Heart left ventricle (tissue), 13 donors: ENCODE measurements around the gene WDR47.

Experiments used
- POLR2A ChIP-seq, 2 donors: fragments of 450-650 bp; IDR thresholded peaks; one replicate each; pipeline ENCODE4 v1.6.1; 2017; ENCODE audit warnings: antibody characterized with exemption in 2 of 2, mild to moderate bottlenecking in 2 of 2, moderate library complexity in 2 of 2
- TF ChIP-seq, protein P1 (sequence below), 12 donors: fragments of 200-600 bp; sonication (generic) in 4 of 12; IDR thresholded peaks; one replicate each; pipeline versions ENCODE4 v1.5.0 to v1.8.0; 2018 to 2022; ENCODE audit warnings: antibody characterized with exemption in 12 of 12, mild to moderate bottlenecking in 5 of 12
- donor health status: ischemic (EF 13 %, LVEDD 7.1; RV severe dilation, severe dysfunction).
- donor health status: DM: no; HTN: yes; CAD: no.
- donor health status: DM: no; HTN: no; CAD: no.
- donor health status: ischemic (EF 25% LVEDD 6.9; RV normal size, moderate dysfunction).
- donor health status: ischemic (EF 25% LVEDD 5.7; RV mildly dilated, moderate dysfunction).
- donor health status: ischemic (EF 35%, LVEDD 5.7; RV mildly dilated, moderate dysfunction).
- donor health status: nonischemic (EF 11% LVEDD 7.7; RV severe dilation, severe dysfunction).
- donor health status: DM: yes; HTN: yes; CAD: no.
- donor health status: PGD.
- donor health status: ischemic (EF 29% LVEDD 5.4; RV normal size, mild dysfunction).
- donor health status: nonischemic (EF 23%, LVEDD 6.1; RV moderate dilation, normal function).

DNA sequence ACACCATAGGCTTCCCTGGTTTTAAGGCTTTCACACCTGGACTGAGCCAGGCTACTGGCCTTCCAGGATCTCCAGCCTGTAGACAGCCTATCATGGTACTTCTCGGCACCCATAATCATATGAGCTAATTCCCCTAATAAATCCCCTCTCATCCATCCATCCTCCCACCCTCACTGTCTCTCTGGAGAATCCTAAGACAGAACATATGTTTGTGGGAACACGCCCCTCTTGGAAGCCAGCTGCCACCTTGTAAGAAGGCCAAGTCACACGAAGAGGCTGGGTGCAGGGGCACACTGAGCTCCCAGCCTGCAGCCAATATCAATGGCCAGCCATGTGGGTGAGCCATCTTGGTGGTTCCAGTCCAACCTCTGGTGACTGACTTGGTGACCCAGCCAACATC, 86.0 kb downstream of the WDR47 start:
- TF ChIP-seq POLR2A (IDR thresholded peaks at IDR 0.05): no peak
- TF ChIP-seq, protein P1, sequence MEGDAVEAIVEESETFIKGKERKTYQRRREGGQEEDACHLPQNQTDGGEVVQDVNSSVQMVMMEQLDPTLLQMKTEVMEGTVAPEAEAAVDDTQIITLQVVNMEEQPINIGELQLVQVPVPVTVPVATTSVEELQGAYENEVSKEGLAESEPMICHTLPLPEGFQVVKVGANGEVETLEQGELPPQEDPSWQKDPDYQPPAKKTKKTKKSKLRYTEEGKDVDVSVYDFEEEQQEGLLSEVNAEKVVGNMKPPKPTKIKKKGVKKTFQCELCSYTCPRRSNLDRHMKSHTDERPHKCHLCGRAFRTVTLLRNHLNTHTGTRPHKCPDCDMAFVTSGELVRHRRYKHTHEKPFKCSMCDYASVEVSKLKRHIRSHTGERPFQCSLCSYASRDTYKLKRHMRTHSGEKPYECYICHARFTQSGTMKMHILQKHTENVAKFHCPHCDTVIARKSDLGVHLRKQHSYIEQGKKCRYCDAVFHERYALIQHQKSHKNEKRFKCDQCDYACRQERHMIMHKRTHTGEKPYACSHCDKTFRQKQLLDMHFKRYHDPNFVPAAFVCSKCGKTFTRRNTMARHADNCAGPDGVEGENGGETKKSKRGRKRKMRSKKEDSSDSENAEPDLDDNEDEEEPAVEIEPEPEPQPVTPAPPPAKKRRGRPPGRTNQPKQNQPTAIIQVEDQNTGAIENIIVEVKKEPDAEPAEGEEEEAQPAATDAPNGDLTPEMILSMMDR (IDR thresholded peaks at IDR 0.05): no peak
